ENCODE data around the gene ICA1. TPM values are rescaled to one million over a fixed set of nuclear protein-coding genes. Genes with fewer than 3 reads are reported as not detected.

The ICA1 gene
- total and polyA plus RNA-seq, 2 experiments from 2014 or later = 45.2 to 83.7 TPM

- TF ChIP-seq ZNF462 (CRISPR knock-in tag; IDR thresholded peaks at IDR 0.05) = no peak
Observed at GRCh38 chr7:8172372-8173354, 89.3 kb downstream of the ICA1 start (continued).

- Histone ChIP-seq H3K79me2 (replicated peaks; ENCODE audit: insufficient read depth) (no peaks in the 10 kb centered on the region), H3K9me2 (ENCODE audit: insufficient read depth) (no peaks in the 10 kb centered on the region), H3K27me3 (ENCODE audit: insufficient read depth) (no peaks in the 10 kb centered on the region), H3F3A (replicated peaks; ENCODE audit: low read depth) (no peaks in the 10 kb centered on the region), H3K36me3 (ENCODE audit: insufficient read depth) (no peaks in the 10 kb centered on the region), H4K20me1 (replicated peaks; ENCODE audit: insufficient read depth) (no peaks in the 10 kb centered on the region), H3K4me3 (no peak overlapping the region), H2AFZ (no peak overlapping the region), H3K4me2 (no peak overlapping the region), H3K27ac (ENCODE audit: low read depth) (no peak overlapping the region), H3K4me1 (ENCODE audit: insufficient read depth) (peaks cover 11% of the 10 kb centered on the region)
- TF ChIP-seq EZH2phosphoT487 (IDR thresholded peaks at IDR 0.05; ENCODE audit: unreplicated experiment) (no peak), ZNF331 (CRISPR knock-in tag; IDR thresholded peaks at IDR 0.05; ENCODE audit: low read depth) (no peak), ZNF114 (CRISPR knock-in tag; IDR thresholded peaks at IDR 0.05) (no peak), NANOG (IDR thresholded peaks at IDR 0.05; ENCODE audit: borderline replicate concordance) (no peak)
- no peak overlapping the region for H3K27ac Mint-ChIP-seq
- ATAC-seq = no peak
- peaks cover 2% of the 10 kb centered on the region for H3K27me3 Mint-ChIP-seq (ENCODE audit: insufficient read depth, low read depth, poor library complexity)
- H3K4me1 Mint-ChIP-seq = peaks cover 17% of the 10 kb centered on the region
- no peaks in the 10 kb centered on the region for H3K9me3 Mint-ChIP-seq
- no peaks in the 10 kb centered on the region for H3K36me3 Mint-ChIP-seq (ENCODE audit: low read depth)
- H3K4me3 Mint-ChIP-seq = no peak overlapping the region
- no peak for DNase-seq (ENCODE audit: low spot score)
Observed at GRCh38 chr7:8169171-8169570, 92.8 kb downstream of the ICA1 start.
